ENCODE results near the gene SIRT4.
"Not testable (repeated sequence)": the region's sequence is repeated elsewhere in the genome, so short reads cannot be mapped to it uniquely, and the experiment has no call there.

Gene SIRT4

GRCh38 chr12:120301962-120302815 is at the start of gene SIRT4:
TSS of gene SIRT4 (plus strand) at chr12:120302321. CDS start at chr12:120303562, 1,241 bp downstream.
- peak; percentile 88 for DNase-seq (ENCODE audit: low read depth)

GRCh38 chr12:120253313-120253712 is 48.8 kb upstream of the SIRT4 start:
- DNase-seq (ENCODE audit: low read depth) = not testable (repeated sequence)

GRCh38 chr12:120254809-120255208 is 47.3 kb upstream of the SIRT4 start:
- DNase-seq (ENCODE audit: low read depth) = no peak

GRCh38 chr12:120257041-120257821 is 44.9 kb upstream of the SIRT4 start:
- peak; percentile 86 for DNase-seq (ENCODE audit: low read depth)

- no peak for DNase-seq (ENCODE audit: low read depth)
These were observed 43.7 kb upstream of the SIRT4 start for GRCh38 chr12:120258323-120258896.

- no peak for DNase-seq (ENCODE audit: low read depth)
These were observed 42.5 kb upstream of the SIRT4 start for GRCh38 chr12:120259418-120260202.

- DNase-seq (ENCODE audit: low read depth) = no peak
These were observed 41.5 kb upstream of the SIRT4 start for GRCh38 chr12:120260607-120261006.

GRCh38 chr12:120261951-120262851 is 39.9 kb upstream of the SIRT4 start:
- DNase-seq (ENCODE audit: low read depth) = peak; percentile 73

GRCh38 chr12:120262852-120263747 is 39.0 kb upstream of the SIRT4 start:
- no peak for DNase-seq (ENCODE audit: low read depth)

- DNase-seq (ENCODE audit: low read depth) = no peak
These were observed 38.4 kb upstream of the SIRT4 start for GRCh38 chr12:120263748-120264085.

- no peak for DNase-seq (ENCODE audit: low read depth)
These were observed 37.8 kb upstream of the SIRT4 start for GRCh38 chr12:120264086-120264903.

GRCh38 chr12:120264904-120265472 is 37.1 kb upstream of the SIRT4 start:
- DNase-seq (ENCODE audit: low read depth) = no peak

- no peak for DNase-seq (ENCODE audit: low read depth)
These were observed 36.5 kb upstream of the SIRT4 start, which contains the start of gene PXN for GRCh38 chr12:120265473-120266179. TSS of gene PXN (minus strand) at chr12:120265730. CDS start at chr12:120265629, 101 bp downstream.

- no peak for DNase-seq (ENCODE audit: low read depth)
These were observed 35.8 kb upstream of the SIRT4 start for GRCh38 chr12:120266180-120266870.

- no peak for DNase-seq (ENCODE audit: low read depth)
These were observed 34.4 kb upstream of the SIRT4 start for GRCh38 chr12:120267736-120268135.

GRCh38 chr12:120276734-120277133 is 25.4 kb upstream of the SIRT4 start:
- DNase-seq (ENCODE audit: low read depth) = no peak

Measured in HS-5 (cell line).